ENCODE data around the gene CALHM2.

- TF ChIP-seq REST (IDR thresholded peaks at IDR 0.05; ENCODE audit: borderline replicate concordance in 1 of 2, low read depth in 1 of 2, low read length in 2 of 2): no peak
- TF ChIP-seq ZNF274 (CRISPR knock-in tag; IDR thresholded peaks at IDR 0.05): no peak
- no peak for TF ChIP-seq ZHX1 (CRISPR knock-in tag; IDR thresholded peaks at IDR 0.05; ENCODE audit: low read depth)
- TF ChIP-seq TBX2 (CRISPR knock-in tag; IDR thresholded peaks at IDR 0.05; ENCODE audit: borderline replicate concordance): no peak
Measured at GRCh38 chr10:103495321-103495720, 43.2 kb upstream of the CALHM2 start.
